HG03066 (cell line): ENCODE results near the gene CAMTA2.
"Not testable (repeated sequence)": the region's sequence is repeated elsewhere in the genome, so short reads cannot be mapped to it uniquely, and the experiment has no call there.

Experiments
- ATAC-seq: cut with Tn5 transposase; IDR thresholded peaks from one replicate; pipeline ENCODE4 v1.9.1; 2021; ENCODE audit warnings: low read depth; ENCODE audit not compliant: unreplicated experiment

CAMTA2 gene

GRCh38 chr17:4933646-4934045 is 53.8 kb downstream of the CAMTA2 start:
- ATAC-seq: no peak

DNA sequence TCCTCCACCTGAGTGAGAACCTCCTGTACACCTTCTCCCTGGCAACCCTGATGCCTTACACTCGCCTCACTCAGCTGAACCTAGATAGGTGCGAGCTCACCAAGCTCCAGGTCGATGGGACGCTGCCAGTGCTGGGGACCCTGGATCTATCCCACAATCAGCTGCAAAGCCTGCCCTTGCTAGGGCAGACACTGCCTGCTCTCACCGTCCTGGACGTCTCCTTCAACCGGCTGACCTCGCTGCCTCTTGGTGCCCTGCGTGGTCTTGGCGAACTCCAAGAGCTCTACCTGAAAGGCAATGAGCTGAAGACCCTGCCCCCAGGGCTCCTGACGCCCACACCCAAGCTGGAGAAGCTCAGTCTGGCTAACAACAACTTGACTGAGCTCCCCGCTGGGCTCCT is 54.7 kb downstream of the CAMTA2 start:
- ATAC-seq: no peak

- ATAC-seq: no peak
Measured at GRCh38 chr17:4931963-4932362, 55.5 kb downstream of the CAMTA2 start, which contains the start of gene GP1BA. TSS of gene GP1BA (plus strand) at chr17:4932277. CDS start at chr17:4932605, 328 bp downstream.

DNA sequence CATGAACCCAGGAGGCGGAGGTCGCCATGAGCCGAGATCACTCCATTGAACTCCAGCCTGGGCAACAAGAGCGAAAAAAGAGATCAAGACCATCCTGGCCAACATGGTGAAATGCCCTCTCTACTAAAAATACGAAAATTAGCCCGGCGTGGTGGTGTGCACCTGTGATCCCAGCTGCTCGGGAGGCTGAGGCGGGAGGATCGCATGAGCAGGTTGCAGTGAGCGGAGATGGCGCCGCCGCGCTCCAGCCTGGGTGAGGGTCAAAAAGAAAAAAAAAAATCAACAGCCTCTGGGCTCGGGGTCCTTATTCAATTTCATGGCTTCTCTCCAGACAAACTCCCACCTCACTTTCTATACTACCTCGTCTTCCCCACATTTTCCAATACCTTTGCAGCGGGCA is 58.6 kb downstream of the CAMTA2 start:
- ATAC-seq: no peak

GRCh38 chr17:4926577-4927335 is 60.7 kb downstream of the CAMTA2 start:
- not testable (repeated sequence) for ATAC-seq

DNA sequence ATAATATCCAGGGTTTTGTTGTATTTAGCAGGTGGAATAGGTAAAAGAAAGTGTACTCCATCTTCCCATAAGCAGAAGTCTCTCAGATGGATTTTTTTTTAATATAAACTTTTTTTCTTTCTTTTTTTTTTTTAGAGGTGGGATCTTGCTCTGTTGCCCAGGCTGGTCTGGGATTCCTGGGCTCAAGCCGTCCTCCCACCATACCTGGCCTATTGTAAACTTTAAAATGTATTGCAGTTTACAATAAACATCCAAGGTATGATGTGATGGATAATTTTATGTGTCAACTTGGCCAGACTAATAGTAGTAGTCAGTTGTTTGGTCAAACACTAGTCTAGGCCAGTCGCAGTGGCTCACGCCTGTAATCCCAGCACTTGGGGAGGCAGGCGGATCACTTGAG is 66.2 kb downstream of the CAMTA2 start:
- ATAC-seq: no peak

DNA sequence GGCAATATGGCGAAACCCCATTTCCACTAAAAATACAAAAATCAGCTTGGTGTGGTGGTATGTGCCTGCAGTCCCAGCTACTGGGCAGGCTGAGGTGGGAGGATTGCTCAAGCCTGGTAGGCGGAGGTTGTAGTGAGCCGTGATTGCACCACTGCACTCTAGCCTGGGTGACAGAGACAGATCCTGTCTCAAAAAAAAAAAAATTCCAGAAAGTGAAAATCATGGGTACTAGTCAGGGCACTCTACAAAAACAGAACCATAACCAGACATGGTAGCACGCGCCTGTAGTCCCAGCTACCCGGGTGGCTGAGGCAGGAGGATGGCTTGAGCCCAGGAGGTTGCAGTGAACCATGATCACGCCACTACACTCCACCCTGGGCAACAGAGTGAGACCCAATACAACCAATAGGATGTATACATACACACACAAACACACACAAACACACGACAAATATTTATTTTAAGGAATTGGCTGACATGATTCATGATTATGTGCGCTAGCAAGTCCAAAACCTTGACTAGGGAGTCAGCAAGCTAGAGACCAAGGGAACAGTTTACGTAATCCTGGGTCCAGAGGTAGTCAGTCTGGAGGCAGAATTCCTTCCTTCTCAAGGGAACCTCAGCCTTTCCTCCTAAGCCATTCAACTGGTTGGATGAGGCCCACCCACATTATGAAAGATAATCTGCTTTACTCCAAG is 67.0 kb downstream of the CAMTA2 start:
- no peak for ATAC-seq

- ATAC-seq: no peak
Measured at GRCh38 chr17:4919511-4920047, 67.9 kb downstream of the CAMTA2 start.
